ENCODE measurements around the gene COL23A1. TPM values are rescaled to one million over a fixed set of nuclear protein-coding genes. Genes with fewer than 3 reads are reported as not detected.

Gene COL23A1
- total RNA-seq, 2 donors from 2014 or later: 1.5 to 2.5 TPM

- no peak for TF ChIP-seq CTCF (IDR thresholded peaks at IDR 0.05)
- H3K27me3 ChIP-seq (replicated peaks; ENCODE audit: insufficient read depth): no peaks in the 10 kb centered on the region
- H3K4me1 ChIP-seq (ENCODE audit: control insufficient read depth in 1 of 2, low read depth in 2 of 2): no peaks in the 10 kb centered on the region
- ATAC-seq (ENCODE audit: insufficient number of reproducible peaks, low FRiP score, low read depth) (no peak), DNase-seq (ENCODE audit: low spot score) (no peak)
- H3K27ac ChIP-seq: no peak overlapping the region
- H3K36me3 ChIP-seq: no peaks in the 10 kb centered on the region
- no peaks in the 10 kb centered on the region for H3K9me3 ChIP-seq
- H3K4me3 ChIP-seq: no peak overlapping the region
These were observed 167.8 kb downstream of the COL23A1 start for GRCh38 chr5:178422400-178422775.

- TF ChIP-seq CTCF (IDR thresholded peaks at IDR 0.05): no peak
- H3K36me3 ChIP-seq: no peaks in the 10 kb centered on the region
- no peaks in the 10 kb centered on the region for H3K4me1 ChIP-seq (ENCODE audit: control insufficient read depth in 1 of 2, low read depth in 2 of 2)
- ATAC-seq (ENCODE audit: insufficient number of reproducible peaks, low FRiP score, low read depth): no peak
- H3K27me3 ChIP-seq (replicated peaks; ENCODE audit: insufficient read depth): no peaks in the 10 kb centered on the region
- no peak overlapping the region for H3K4me3 ChIP-seq
- H3K9me3 ChIP-seq: no peaks in the 10 kb centered on the region
- no peak for DNase-seq (ENCODE audit: low spot score)
- no peak overlapping the region for H3K27ac ChIP-seq
These were observed 168.3 kb downstream of the COL23A1 start for GRCh38 chr5:178421699-178422399.

- Histone ChIP-seq H3K4me1 (ENCODE audit: control insufficient read depth in 1 of 2, low read depth in 2 of 2) (no peaks in the 10 kb centered on the region), H3K27ac (no peak overlapping the region), H3K9me3 (no peaks in the 10 kb centered on the region), H3K27me3 (replicated peaks; ENCODE audit: insufficient read depth) (no peaks in the 10 kb centered on the region), H3K4me3 (no peak overlapping the region), H3K36me3 (no peaks in the 10 kb centered on the region)
- no peak for TF ChIP-seq CTCF (IDR thresholded peaks at IDR 0.05)
- ATAC-seq (ENCODE audit: insufficient number of reproducible peaks, low FRiP score, low read depth) (no peak), DNase-seq (ENCODE audit: low spot score) (no peak)
These were observed 169.1 kb downstream of the COL23A1 start for GRCh38 chr5:178421128-178421527.

GRCh38 chr5:178420354-178420781 lies 169.8 kb downstream of the COL23A1 start:
- ATAC-seq (ENCODE audit: insufficient number of reproducible peaks, low FRiP score, low read depth): no peak
- H3K36me3 ChIP-seq: no peaks in the 10 kb centered on the region

GRCh38 chr5:178419651-178420050 lies 170.5 kb downstream of the COL23A1 start:
- no peak for TF ChIP-seq CTCF (IDR thresholded peaks at IDR 0.05)
- no peaks in the 10 kb centered on the region for H3K27me3 ChIP-seq (replicated peaks; ENCODE audit: insufficient read depth)
- H3K27ac ChIP-seq: no peak overlapping the region
- DNase-seq (ENCODE audit: low spot score): no peak
- no peak for ATAC-seq (ENCODE audit: insufficient number of reproducible peaks, low FRiP score, low read depth)
- H3K4me1 ChIP-seq (ENCODE audit: control insufficient read depth in 1 of 2, low read depth in 2 of 2): no peaks in the 10 kb centered on the region
- H3K36me3 ChIP-seq: no peaks in the 10 kb centered on the region
- H3K4me3 ChIP-seq: no peak overlapping the region
- H3K9me3 ChIP-seq: no peaks in the 10 kb centered on the region

More at GRCh38 chr5:178420354-178420781, 169.8 kb downstream of the COL23A1 start:
- no peaks in the 10 kb centered on the region for H3K9me3 ChIP-seq
- H3K4me1 ChIP-seq (ENCODE audit: control insufficient read depth in 1 of 2, low read depth in 2 of 2): no peaks in the 10 kb centered on the region
- H3K27me3 ChIP-seq (replicated peaks; ENCODE audit: insufficient read depth): no peaks in the 10 kb centered on the region
- H3K4me3 ChIP-seq: no peak overlapping the region
- no peak for DNase-seq (ENCODE audit: low spot score)
- no peak overlapping the region for H3K27ac ChIP-seq
- TF ChIP-seq CTCF (IDR thresholded peaks at IDR 0.05): no peak

Data from thoracic aorta (tissue), 2 donors.